ENCODE data around the gene SCAMP1.
"Not testable (repeated sequence)": the region's sequence is repeated elsewhere in the genome, so short reads cannot be mapped to it uniquely, and the experiment has no call there.

The SCAMP1 gene

GRCh38 chr5:78360924-78361630, 660 bp downstream of the SCAMP1 start:
- peak in 3 of 4 experiments; percentile 28 to 44 (median 39) for DNase-seq (ENCODE audit: low read depth in 4 of 4, low spot score in 1 of 4)

GRCh38 chr5:78361631-78361993, 1.2 kb downstream of the SCAMP1 start:
- no peak for DNase-seq (ENCODE audit: low read depth in 4 of 4, low spot score in 1 of 4)

GRCh38 chr5:78362220-78362619, 1.8 kb downstream of the SCAMP1 start:
- no peak for DNase-seq (ENCODE audit: low read depth in 4 of 4, low spot score in 1 of 4)

- no peak for DNase-seq (ENCODE audit: low read depth in 4 of 4, low spot score in 1 of 4)
Measured at GRCh38 chr5:78364005-78364404, 3.6 kb downstream of the SCAMP1 start.

GRCh38 chr5:78367318-78367991, 7.0 kb downstream of the SCAMP1 start:
- DNase-seq (ENCODE audit: low read depth in 4 of 4, low spot score in 1 of 4), result no peak

GRCh38 chr5:78369680-78370079, 9.3 kb downstream of the SCAMP1 start:
- no peak for DNase-seq (ENCODE audit: low read depth in 4 of 4, low spot score in 1 of 4)

GRCh38 chr5:78373231-78373630, 12.8 kb downstream of the SCAMP1 start:
- DNase-seq (ENCODE audit: low read depth in 4 of 4, low spot score in 1 of 4), result no peak

GRCh38 chr5:78376315-78376714, 15.9 kb downstream of the SCAMP1 start:
- DNase-seq (ENCODE audit: low read depth in 4 of 4, low spot score in 1 of 4), result no peak

- no peak for DNase-seq (ENCODE audit: low read depth in 4 of 4, low spot score in 1 of 4)
Measured at GRCh38 chr5:78377056-78377717, 16.8 kb downstream of the SCAMP1 start.

GRCh38 chr5:78377718-78378105, 17.3 kb downstream of the SCAMP1 start:
- DNase-seq (ENCODE audit: low read depth in 4 of 4, low spot score in 1 of 4), result no peak

GRCh38 chr5:78387468-78388153, 27.2 kb downstream of the SCAMP1 start:
- DNase-seq (ENCODE audit: low read depth in 4 of 4, low spot score in 1 of 4), result no peak

- not testable (repeated sequence) for DNase-seq (ENCODE audit: low read depth in 4 of 4, low spot score in 1 of 4)
Measured at GRCh38 chr5:78391357-78391756, 30.9 kb downstream of the SCAMP1 start.

- no peak for DNase-seq (ENCODE audit: low read depth in 4 of 4, low spot score in 1 of 4)
Measured at GRCh38 chr5:78397831-78398230, 37.4 kb downstream of the SCAMP1 start.

GRCh38 chr5:78399116-78399515, 38.7 kb downstream of the SCAMP1 start:
- no peak for DNase-seq (ENCODE audit: low read depth in 4 of 4, low spot score in 1 of 4)

GRCh38 chr5:78404682-78405293, 44.4 kb downstream of the SCAMP1 start:
- DNase-seq (ENCODE audit: low read depth in 4 of 4, low spot score in 1 of 4), result no peak

GRCh38 chr5:78405829-78406750, 45.7 kb downstream of the SCAMP1 start:
- DNase-seq (ENCODE audit: low read depth in 4 of 4, low spot score in 1 of 4), result no peak

- DNase-seq (ENCODE audit: low read depth in 4 of 4, low spot score in 1 of 4), result no peak
Measured at GRCh38 chr5:78407458-78407857, 47.0 kb downstream of the SCAMP1 start.

GRCh38 chr5:78411586-78411985, 51.2 kb downstream of the SCAMP1 start:
- no peak for DNase-seq (ENCODE audit: low read depth in 4 of 4, low spot score in 1 of 4)

- no peak for DNase-seq (ENCODE audit: low read depth in 4 of 4, low spot score in 1 of 4)
Measured at GRCh38 chr5:78416677-78417425, 56.4 kb downstream of the SCAMP1 start.

GRCh38 chr5:78419396-78419795, 59.0 kb downstream of the SCAMP1 start:
- no peak for DNase-seq (ENCODE audit: low read depth in 4 of 4, low spot score in 1 of 4)

All from stimulated activated CD4-positive, alpha-beta T cell treated with anti-CD3 and anti-CD28 coated beads, Interleukin-1b, Interleukin-23, amount 100 ng/mL, for 24 hours (primary cell).